Psoas muscle (tissue), 8 donors: ENCODE measurements around the gene NUP98. TPM values are rescaled to one million over a fixed set of nuclear protein-coding genes. Genes with fewer than 3 reads are reported as not detected.
"Not testable (repeated sequence)": the region's sequence is repeated elsewhere in the genome, so short reads cannot be mapped to it uniquely, and the experiment has no call there.

Experiments used
- ATAC-seq, 4 donors: fragments of 200-7000 bp; cut with Tn5 transposase; one replicate each; pipeline ENCODE4 v1.9.1; 2020; ENCODE audit warnings: moderate library complexity in 3 of 4, mild to moderate bottlenecking in 2 of 4
- DNase-seq, 2 donors: peaks; one replicate each; pipeline ENCODE4 v3.0.0-alpha.2; 2020
- H3K27ac ChIP-seq: fragments of 200-600 bp; one replicate; pipeline ENCODE4 v1.8.0; 2022
- H3K27me3 ChIP-seq, 3 donors: fragments of 200-600 bp in 1 of 3; one replicate each; pipeline versions ENCODE4 v1.6.1 to v1.8.0; 2013 to 2022; ENCODE audit warnings: low read length in 2 of 3, mild to moderate bottlenecking in 2 of 3, moderate library complexity in 1 of 3; ENCODE audit not compliant: insufficient read depth in 3 of 3
- H3K36me3 ChIP-seq, 2 donors: fragments of 200-600 bp in 1 of 2; one replicate each; pipeline versions ENCODE4 v1.6.1 to v1.8.0; 2013 to 2022; ENCODE audit warnings: low read depth in 1 of 2, mild to moderate bottlenecking in 1 of 2, moderate library complexity in 1 of 2; ENCODE audit not compliant: insufficient read depth in 1 of 2
- H3K4me1 ChIP-seq: fragments of 200-600 bp; one replicate; pipeline ENCODE4 v1.8.0; 2022
- H3K4me3 ChIP-seq: fragments of 200-600 bp; one replicate; pipeline ENCODE4 v1.8.0; 2022; ENCODE audit warnings: mild to moderate bottlenecking
- H3K9me3 ChIP-seq: fragments of 200-600 bp; one replicate; pipeline ENCODE4 v1.8.0; 2022
- WGBS, 3 donors: extraction: QIAGEN DNeasy Blood & Tissue Kit; methylation state at CpG; one replicate each; pipeline versions ENCODE4 v1.1.6 to v1.1.7; 2013; 5-methylcytosine and 5-hydroxymethylcytosine counted together
- intact Hi-C, 2 donors: fragments of 100-400 bp; cut with DNase I; formaldehyde crosslinking; loops; one replicate each; pipeline versions ENCODE4 v1.11.0 to v1.14.2; 2022
- polyA plus RNA-seq, 3 donors: library from polyadenylated mRNA; stranded (reverse); fragments of 200-250 nt; gene quantifications; one replicate each; pipeline ENCODE4 v1.2.3, GENCODE V29; 2013
- total RNA-seq, 4 donors: library from RNA; stranded (reverse); fragmentation: NEBNext Ultra II Directional in 2 of 4; extraction: Animal tissue kit (Norgen Biotek cat#: 25700) in 2 of 4; gene quantifications; one replicate each; pipeline versions ENCODE4 v1.2.1 to v1.2.4, GENCODE V29; 2021 to 2023
- TF ChIP-seq, protein P1 (sequence below): fragments of 200-600 bp; IDR thresholded peaks from one replicate; pipeline ENCODE4 v1.8.0; 2022; ENCODE audit warnings: antibody characterized with exemption
- donor health status: healthy with polysubstance abuse.
- donor health status: DM: no; HTN: no; CAD: no; lungs with moderate emphysema.
- donor health status: Bipolar disorder and iron deficiency.
- donor health status: healthy.
- donor health status: DM: yes; HTN: yes; CAD: no.
- donor health status: DM: no; HTN: no; CAD: no.
- donor health status: DM: no; HTN: no; CAD: no.
- donor health status: DM: yes; HTN: yes; CAD: no.

The NUP98 gene
- total and polyA plus RNA-seq, 7 donors, result 25.9 to 85.1 (median 59.3) TPM

DNA sequence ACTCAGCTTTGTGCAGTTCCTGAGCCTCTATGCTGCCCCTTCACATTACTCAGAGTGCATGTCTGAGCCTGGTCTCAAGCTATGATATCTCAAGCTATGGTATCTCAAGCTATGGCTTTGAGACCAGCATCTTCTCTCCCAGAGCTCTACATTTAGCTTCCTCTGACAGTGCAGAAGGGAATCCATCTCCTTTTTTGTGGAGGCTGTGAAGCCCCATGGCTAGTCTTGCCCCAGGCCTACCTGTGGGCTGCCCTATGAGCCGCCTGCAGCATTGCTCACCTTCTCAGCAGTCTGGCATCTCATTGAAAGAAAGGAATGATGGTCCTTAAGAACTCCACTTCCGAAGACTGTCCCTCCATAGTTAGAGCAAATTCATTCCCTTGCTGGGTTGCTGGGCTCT is 23.6 kb upstream of the NUP98 start:
- WGBS, 3 donors, result 96 to 100% (median 98%) methylated on average over 2 of the region's 2 CpGs
- intact Hi-C loops, result no loop called here
- DNase-seq, result no peak

DNA sequence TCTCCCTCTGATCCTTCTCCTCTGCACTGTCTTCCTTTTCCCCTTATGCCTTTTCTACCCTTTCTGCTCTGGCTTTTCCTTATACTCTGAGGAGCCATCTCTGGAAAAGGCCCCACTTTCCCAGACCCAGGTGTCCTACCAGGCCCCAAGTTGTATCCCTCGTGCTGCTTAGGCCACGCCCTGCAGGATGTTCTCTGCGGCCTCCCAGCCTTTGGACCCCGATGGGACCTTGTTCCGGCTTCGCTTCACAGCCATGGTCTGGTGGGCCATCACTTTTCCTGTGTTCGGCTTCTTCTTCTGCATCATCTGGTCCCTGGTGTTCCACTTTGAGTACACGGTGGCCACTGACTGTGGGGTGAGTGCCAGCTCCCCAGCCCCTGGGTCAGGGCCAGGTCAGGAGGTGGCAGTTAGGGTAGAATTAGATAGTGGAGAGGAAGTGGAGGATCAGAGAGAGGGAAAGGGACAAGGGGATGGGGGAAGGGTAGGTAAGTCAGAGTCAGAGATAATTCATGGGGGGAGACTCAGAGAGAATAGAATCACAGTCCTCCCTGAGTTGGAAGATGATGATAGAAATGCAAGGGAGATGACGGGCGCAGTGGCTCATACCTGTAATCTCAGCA is 19.9 kb upstream of the NUP98 start:
- no peaks in the 10 kb centered on the region for H3K36me3 ChIP-seq
- TF ChIP-seq, protein P1, sequence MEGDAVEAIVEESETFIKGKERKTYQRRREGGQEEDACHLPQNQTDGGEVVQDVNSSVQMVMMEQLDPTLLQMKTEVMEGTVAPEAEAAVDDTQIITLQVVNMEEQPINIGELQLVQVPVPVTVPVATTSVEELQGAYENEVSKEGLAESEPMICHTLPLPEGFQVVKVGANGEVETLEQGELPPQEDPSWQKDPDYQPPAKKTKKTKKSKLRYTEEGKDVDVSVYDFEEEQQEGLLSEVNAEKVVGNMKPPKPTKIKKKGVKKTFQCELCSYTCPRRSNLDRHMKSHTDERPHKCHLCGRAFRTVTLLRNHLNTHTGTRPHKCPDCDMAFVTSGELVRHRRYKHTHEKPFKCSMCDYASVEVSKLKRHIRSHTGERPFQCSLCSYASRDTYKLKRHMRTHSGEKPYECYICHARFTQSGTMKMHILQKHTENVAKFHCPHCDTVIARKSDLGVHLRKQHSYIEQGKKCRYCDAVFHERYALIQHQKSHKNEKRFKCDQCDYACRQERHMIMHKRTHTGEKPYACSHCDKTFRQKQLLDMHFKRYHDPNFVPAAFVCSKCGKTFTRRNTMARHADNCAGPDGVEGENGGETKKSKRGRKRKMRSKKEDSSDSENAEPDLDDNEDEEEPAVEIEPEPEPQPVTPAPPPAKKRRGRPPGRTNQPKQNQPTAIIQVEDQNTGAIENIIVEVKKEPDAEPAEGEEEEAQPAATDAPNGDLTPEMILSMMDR, result no peak
- no peak for DNase-seq
- no peak overlapping the region for H3K27ac ChIP-seq
- 82 to 84% (median 84%) methylated on average over 10 of the region's 10 CpGs for WGBS, 3 donors
- no peaks in the 10 kb centered on the region for H3K27me3 ChIP-seq
- no peaks in the 10 kb centered on the region for H3K9me3 ChIP-seq
- intact Hi-C loops, result no loop called here
- no peak for ATAC-seq
- no peaks in the 10 kb centered on the region for H3K4me1 ChIP-seq
- no peak overlapping the region for H3K4me3 ChIP-seq

More for the DNA sequence above, 23.6 kb upstream of the NUP98 start:
- H3K4me3 ChIP-seq, result no peak overlapping the region
- TF ChIP-seq, protein P1, result no peak
- no peaks in the 10 kb centered on the region for H3K36me3 ChIP-seq
- ATAC-seq, result no peak
- H3K9me3 ChIP-seq, result no peaks in the 10 kb centered on the region
- H3K4me1 ChIP-seq, result no peaks in the 10 kb centered on the region
- H3K27ac ChIP-seq, result no peak overlapping the region
- no peaks in the 10 kb centered on the region for H3K27me3 ChIP-seq

DNA sequence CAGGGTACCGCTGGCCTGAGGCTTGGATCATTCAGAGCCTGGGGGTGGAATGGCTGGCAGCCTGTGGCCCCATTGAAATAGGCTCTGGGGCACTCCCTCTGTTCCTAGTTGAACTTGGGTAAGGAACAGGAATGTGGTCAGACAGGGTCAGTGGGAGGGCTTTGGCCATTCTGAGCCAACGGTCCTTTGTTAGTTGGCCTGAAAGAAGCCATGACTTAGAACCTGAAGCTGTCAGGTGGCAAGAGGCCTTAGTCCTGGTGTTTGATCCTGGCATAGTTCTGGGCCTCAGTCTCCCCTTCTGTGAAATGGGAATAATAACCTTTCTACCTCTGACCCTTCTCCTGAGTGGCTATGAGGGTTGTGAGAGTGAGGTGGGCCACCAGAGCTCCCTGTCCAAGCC is 19.3 kb upstream of the NUP98 start:
- no peaks in the 10 kb centered on the region for H3K27me3 ChIP-seq
- no peak overlapping the region for H3K27ac ChIP-seq
- no peaks in the 10 kb centered on the region for H3K4me1 ChIP-seq
- intact Hi-C loops, result no loop called here
- WGBS, 3 donors, result 85 to 95% (median 87%) methylated on average over 2 of the region's 2 CpGs
- TF ChIP-seq, protein P1, result no peak
- no peaks in the 10 kb centered on the region for H3K9me3 ChIP-seq
- no peak overlapping the region for H3K4me3 ChIP-seq
- no peak for DNase-seq
- H3K36me3 ChIP-seq, result no peaks in the 10 kb centered on the region
- no peak for ATAC-seq

DNA sequence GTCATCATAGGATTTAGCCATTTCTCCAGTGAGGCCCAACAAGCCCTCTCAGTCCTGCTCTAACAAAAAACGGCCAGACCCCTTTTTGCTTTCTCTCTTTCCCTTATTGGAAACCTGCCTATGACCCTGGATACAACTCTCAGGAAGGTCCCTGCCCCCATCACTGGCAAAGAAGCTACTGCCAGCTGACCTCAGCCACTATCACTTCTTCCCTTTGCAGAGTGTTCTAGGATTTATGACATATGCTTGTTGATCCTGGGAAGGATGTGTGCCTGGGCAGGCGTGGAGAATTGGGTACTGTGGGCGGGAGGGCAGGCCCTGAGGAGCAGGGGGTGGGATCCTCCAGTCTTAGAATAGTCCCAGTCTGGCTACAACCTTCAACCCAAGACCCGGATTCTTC is 18.5 kb upstream of the NUP98 start:
- H3K9me3 ChIP-seq, result no peaks in the 10 kb centered on the region
- 68 to 90% (median 83%) methylated on average over 4 of the region's 4 CpGs for WGBS, 3 donors
- TF ChIP-seq, protein P1, result no peak
- H3K4me3 ChIP-seq, result no peak overlapping the region
- H3K4me1 ChIP-seq, result no peaks in the 10 kb centered on the region
- no peaks in the 10 kb centered on the region for H3K27me3 ChIP-seq
- DNase-seq (no peak), ATAC-seq (no peak)
- intact Hi-C loops, result no loop called here
- no peaks in the 10 kb centered on the region for H3K36me3 ChIP-seq
- H3K27ac ChIP-seq, result no peak overlapping the region

DNA sequence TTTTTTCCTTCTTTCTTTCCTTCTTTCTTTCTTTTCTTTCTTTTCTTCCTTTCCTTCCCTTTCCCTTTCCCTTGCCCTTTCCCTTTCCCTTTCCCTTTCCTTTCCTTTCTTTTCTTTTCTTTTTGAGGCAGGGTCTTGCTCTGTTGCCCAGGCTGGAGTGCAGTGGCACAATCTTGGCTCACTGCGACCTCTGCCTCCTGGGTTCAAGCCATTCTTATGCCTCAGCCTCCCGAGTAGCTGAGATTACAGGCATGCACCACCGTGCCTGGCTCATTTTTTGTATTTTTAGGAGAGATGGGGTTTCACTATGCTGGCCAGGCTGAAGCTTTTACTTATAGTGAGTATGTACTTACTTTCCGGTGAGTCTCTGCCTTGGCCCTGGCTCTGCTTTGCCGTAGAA is 17.5 kb upstream of the NUP98 start:
- DNase-seq, intact Hi-C loops, H3K27me3 ChIP-seq, H3K36me3 ChIP-seq, H3K4me3 ChIP-seq, H3K9me3 ChIP-seq, H3K27ac ChIP-seq, ATAC-seq, H3K4me1 ChIP-seq: not testable (repeated sequence)
- 87 to 96% (median 89%) methylated on average over 5 of the region's 5 CpGs for WGBS, 3 donors
